SK-MEL-5 (cell line): ENCODE measurements around the gene PLIN1. TPM values are rescaled to one million over a fixed set of nuclear protein-coding genes. Genes with fewer than 3 reads are reported as not detected.

Experiments
- DNase-seq: peaks from one replicate; pipeline ENCODE4 v3.0.0-alpha.2; 2016; ENCODE audit warnings: low read depth, low spot score
- in situ Hi-C: cut with HindIII; loops from 2 replicates; pipeline ENCODE4 v1.10.0; 2016; ENCODE audit warnings: low sequenced_read_pairs, high pct_unique_total_duplicates, low pct_unique_long_range_greater_than_20kb
- total RNA-seq: library from RNA; depleted of rRNA; stranded (reverse); fragments of >200 nt; shearing (Covaris generic); gene quantifications from 2 replicates; pipeline ENCODE4 v1.2.3, GENCODE V29; 2014

The PLIN1 gene
- total RNA-seq, 1 experiment from 2014 or later = not detected

GRCh38 chr15:89640245-89640644 is 38.9 kb downstream of the PLIN1 start:
- in situ Hi-C loops = no loop called here
- DNase-seq = no peak

- DNase-seq = no peak
- in situ Hi-C loops = no loop called here
These were observed 45.6 kb downstream of the PLIN1 start for GRCh38 chr15:89633585-89633984.

GRCh38 chr15:89632563-89633430 is 46.4 kb downstream of the PLIN1 start:
- DNase-seq = no peak
- in situ Hi-C loops = no loop called here

- in situ Hi-C loops = no loop called here
- DNase-seq = no peak
These were observed 47.3 kb downstream of the PLIN1 start for GRCh38 chr15:89631902-89632264.

GRCh38 chr15:89630974-89631901 is 47.9 kb downstream of the PLIN1 start:
- in situ Hi-C loops = no loop called here

GRCh38 chr15:89630260-89630659 is 48.9 kb downstream of the PLIN1 start:
- in situ Hi-C loops = no loop called here
- DNase-seq = no peak

More at GRCh38 chr15:89630974-89631901, 47.9 kb downstream of the PLIN1 start:
- no peak for DNase-seq

- DNase-seq = no peak
- in situ Hi-C loops = no loop called here
These were observed 49.3 kb downstream of the PLIN1 start for GRCh38 chr15:89629829-89630228.

- in situ Hi-C loops = no loop called here
- no peak for DNase-seq
These were observed 50.1 kb downstream of the PLIN1 start for GRCh38 chr15:89628806-89629715.

- DNase-seq = no peak
- in situ Hi-C loops = no loop called here
These were observed 50.9 kb downstream of the PLIN1 start for GRCh38 chr15:89628301-89628700.

- in situ Hi-C loops = no loop called here
- DNase-seq = no peak
These were observed 51.8 kb downstream of the PLIN1 start for GRCh38 chr15:89627256-89627970.

GRCh38 chr15:89625716-89626115 is 53.5 kb downstream of the PLIN1 start:
- in situ Hi-C loops = no loop called here
- no peak for DNase-seq

GRCh38 chr15:89623165-89623564 is 56.0 kb downstream of the PLIN1 start:
- in situ Hi-C loops = no loop called here
- DNase-seq = no peak

- in situ Hi-C loops = no loop called here
- no peak for DNase-seq
These were observed 57.6 kb downstream of the PLIN1 start for GRCh38 chr15:89621547-89621946.

GRCh38 chr15:89616228-89616627 is 62.9 kb downstream of the PLIN1 start:
- DNase-seq = no peak
- in situ Hi-C loops = no loop called here

GRCh38 chr15:89615135-89615534 is 64.0 kb downstream of the PLIN1 start:
- in situ Hi-C loops = no loop called here
- DNase-seq = no peak
